Vagina (tissue), 2 donors: Measurements from ENCODE around the gene NPAS3. TPM values are rescaled to one million over a fixed set of nuclear protein-coding genes. Genes with fewer than 3 reads are reported as not detected.

Source experiments
- DNase-seq, 2 donors: peaks; one replicate each; pipeline ENCODE4 v3.0.0-alpha.2; 2017; ENCODE audit errors: extremely low spot score in 2 of 2
- H3K27ac ChIP-seq: fragments of 200-600 bp; sonication (generic); one replicate; pipeline ENCODE4 v1.5.1; 2019
- H3K27me3 ChIP-seq: fragments of 200-600 bp; sonication (generic); one replicate; pipeline ENCODE4 v1.5.1; 2019
- H3K36me3 ChIP-seq, 2 donors: fragments of 200-600 bp; sonication (generic); one replicate each; pipeline ENCODE4 v1.5.1; 2017 to 2019
- H3K4me1 ChIP-seq: fragments of 200-600 bp; sonication (generic); one replicate; pipeline ENCODE4 v1.5.1; 2019
- H3K4me3 ChIP-seq, 2 donors: fragments of 200-600 bp; sonication (generic); 1 replicate in 1 of 2; 2 replicates in 1 of 2; pipeline ENCODE4 v1.5.1; 2016 to 2019
- H3K9me3 ChIP-seq: fragments of 200-600 bp; sonication (generic); one replicate; pipeline ENCODE4 v1.5.1; 2019
- POLR2A ChIP-seq, 2 donors: fragments of 450-650 bp; IDR thresholded peaks; one replicate each; pipeline ENCODE4 v1.6.1; 2017; ENCODE audit warnings: antibody characterized with exemption in 2 of 2, mild to moderate bottlenecking in 2 of 2, moderate library complexity in 2 of 2
- POLR2AphosphoS5 ChIP-seq, 2 donors: sonication (generic); formaldehyde crosslinking; IDR thresholded peaks; one replicate each; pipeline ENCODE4 v1.9.0; 2017; ENCODE audit warnings: antibody characterized with exemption in 2 of 2, mild to moderate bottlenecking in 2 of 2, low read depth in 1 of 2; ENCODE audit not compliant: insufficient read depth in 1 of 2
- intact Hi-C: fragments of 100-400 bp; cut with DNase I; formaldehyde crosslinking; loops from one replicate; pipeline ENCODE4 v1.15.1; 2023
- total RNA-seq: library from RNA; depleted of rRNA; stranded (reverse); fragments of >200 nt; gene quantifications from one replicate; pipeline ENCODE4 v1.2.3, GENCODE V29; 2016
- TF ChIP-seq, protein P1 (sequence below), 3 experiments: fragments of 450-650 bp in 2 of 3; fragments of 200-600 bp in 1 of 3; sonication (generic) in 1 of 3; IDR thresholded peaks; one replicate each; pipeline ENCODE4 v1.5.1; 2017 to 2019; ENCODE audit warnings: antibody characterized with exemption in 3 of 3, mild to moderate bottlenecking in 2 of 3, moderate library complexity in 2 of 3

The NPAS3 gene
- total RNA-seq, 1 donor from 2014 or later = 1.2 TPM

DNA sequence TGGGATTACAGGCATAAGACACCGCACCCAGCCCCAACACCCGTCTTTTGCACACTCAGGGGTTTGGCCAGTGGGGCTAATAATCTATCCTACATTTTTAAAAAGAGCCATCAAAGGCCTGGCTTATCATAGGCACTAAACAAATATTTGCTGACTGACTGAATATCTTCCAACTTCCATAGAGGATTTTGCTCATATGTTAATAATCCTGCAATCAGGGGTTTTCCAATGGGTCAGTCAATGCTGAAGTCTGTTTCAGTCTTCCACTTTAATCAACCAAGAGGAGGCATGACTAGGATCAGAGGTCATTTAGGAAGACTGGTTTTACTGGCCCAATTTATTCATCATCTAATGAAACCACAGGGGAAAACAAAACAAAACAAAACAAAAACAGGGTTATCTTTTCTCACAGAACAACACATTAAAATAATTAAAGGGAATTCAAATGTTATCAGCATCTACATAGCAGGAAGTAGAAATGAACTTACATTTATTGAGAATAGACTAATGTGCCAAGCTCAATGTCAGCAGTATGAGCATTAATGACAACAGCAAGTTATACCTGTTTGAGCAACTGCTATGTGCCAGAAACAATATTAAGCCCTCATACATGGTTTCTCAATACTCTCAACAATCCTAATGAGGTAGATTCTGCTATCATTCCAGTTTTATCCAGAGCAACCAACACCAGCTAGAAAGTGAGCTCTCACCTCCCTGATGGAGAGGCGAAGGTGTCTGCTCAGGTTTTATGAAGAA lies 640.0 kb downstream of the NPAS3 start:
- H3K4me1 ChIP-seq = no peaks in the 10 kb centered on the region
- DNase-seq = no peak
- no peaks in the 10 kb centered on the region for H3K36me3 ChIP-seq
- no peaks in the 10 kb centered on the region for H3K27me3 ChIP-seq
- H3K9me3 ChIP-seq = no peaks in the 10 kb centered on the region
- intact Hi-C loops = no loop called here
- H3K27ac ChIP-seq = no peak overlapping the region
- no peak overlapping the region for H3K4me3 ChIP-seq
- TF ChIP-seq POLR2AphosphoS5 (IDR thresholded peaks at IDR 0.05; ENCODE audit: insufficient read depth in 1 of 2, low read depth in 1 of 2) = no peak
- TF ChIP-seq, protein P1, sequence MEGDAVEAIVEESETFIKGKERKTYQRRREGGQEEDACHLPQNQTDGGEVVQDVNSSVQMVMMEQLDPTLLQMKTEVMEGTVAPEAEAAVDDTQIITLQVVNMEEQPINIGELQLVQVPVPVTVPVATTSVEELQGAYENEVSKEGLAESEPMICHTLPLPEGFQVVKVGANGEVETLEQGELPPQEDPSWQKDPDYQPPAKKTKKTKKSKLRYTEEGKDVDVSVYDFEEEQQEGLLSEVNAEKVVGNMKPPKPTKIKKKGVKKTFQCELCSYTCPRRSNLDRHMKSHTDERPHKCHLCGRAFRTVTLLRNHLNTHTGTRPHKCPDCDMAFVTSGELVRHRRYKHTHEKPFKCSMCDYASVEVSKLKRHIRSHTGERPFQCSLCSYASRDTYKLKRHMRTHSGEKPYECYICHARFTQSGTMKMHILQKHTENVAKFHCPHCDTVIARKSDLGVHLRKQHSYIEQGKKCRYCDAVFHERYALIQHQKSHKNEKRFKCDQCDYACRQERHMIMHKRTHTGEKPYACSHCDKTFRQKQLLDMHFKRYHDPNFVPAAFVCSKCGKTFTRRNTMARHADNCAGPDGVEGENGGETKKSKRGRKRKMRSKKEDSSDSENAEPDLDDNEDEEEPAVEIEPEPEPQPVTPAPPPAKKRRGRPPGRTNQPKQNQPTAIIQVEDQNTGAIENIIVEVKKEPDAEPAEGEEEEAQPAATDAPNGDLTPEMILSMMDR (IDR thresholded peaks at IDR 0.05) = no peak
- no peak for TF ChIP-seq POLR2A (IDR thresholded peaks at IDR 0.05)

DNA sequence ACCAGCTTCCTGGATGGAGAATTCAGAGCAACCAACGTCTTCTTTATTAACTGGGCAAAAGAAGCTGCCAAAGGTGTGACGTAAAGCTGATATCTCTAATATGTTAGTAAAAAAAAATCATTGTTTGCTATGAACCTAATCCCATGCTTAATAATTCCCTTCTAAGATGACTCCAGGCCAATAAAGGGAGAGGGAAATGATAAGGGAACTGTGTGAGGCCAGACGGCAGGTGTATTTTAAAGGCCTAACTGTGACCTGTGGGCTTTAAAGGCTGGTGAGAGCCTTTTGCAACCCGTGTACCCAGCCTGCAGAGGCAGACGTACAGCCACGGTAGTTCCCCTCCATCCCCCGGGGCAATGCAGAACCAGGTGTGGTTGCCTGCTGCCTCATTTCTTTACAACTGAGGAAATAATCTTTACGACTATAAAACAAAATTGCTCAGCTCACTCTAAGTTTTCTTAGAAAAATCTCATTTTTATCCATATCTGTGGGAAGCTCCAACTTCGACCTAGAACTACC lies 641.6 kb downstream of the NPAS3 start:
- intact Hi-C loops = no loop called here
- no peaks in the 10 kb centered on the region for H3K4me1 ChIP-seq
- H3K36me3 ChIP-seq = no peaks in the 10 kb centered on the region
- no peaks in the 10 kb centered on the region for H3K9me3 ChIP-seq
- H3K4me3 ChIP-seq = no peak overlapping the region
- no peak overlapping the region for H3K27ac ChIP-seq
- H3K27me3 ChIP-seq = no peaks in the 10 kb centered on the region
- TF ChIP-seq POLR2A (IDR thresholded peaks at IDR 0.05) (no peak), POLR2AphosphoS5 (IDR thresholded peaks at IDR 0.05; ENCODE audit: insufficient read depth in 1 of 2, low read depth in 1 of 2) (no peak)
- TF ChIP-seq, protein P1 (IDR thresholded peaks at IDR 0.05) = no peak
- no peak for DNase-seq

DNA sequence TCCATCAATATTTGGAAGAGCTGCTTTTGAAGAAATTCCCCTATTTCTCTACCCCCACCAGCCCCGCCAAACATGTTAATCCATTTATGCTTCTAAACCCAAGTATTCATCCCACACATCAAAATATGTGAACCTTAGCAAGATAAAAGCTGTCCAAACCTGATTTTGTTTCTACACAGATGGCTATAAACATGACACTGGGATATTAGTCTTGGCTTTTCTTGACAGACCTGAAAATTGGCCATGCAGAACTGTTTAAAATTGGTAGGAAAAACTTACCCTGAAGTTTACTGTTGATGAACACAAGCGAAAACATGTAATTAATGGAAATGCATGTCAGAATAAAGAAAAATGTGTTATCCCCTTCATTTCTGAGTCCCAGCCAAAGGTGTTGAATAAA lies 642.2 kb downstream of the NPAS3 start:
- Histone ChIP-seq H3K4me3 (no peak overlapping the region), H3K27ac (no peak overlapping the region), H3K4me1 (no peaks in the 10 kb centered on the region), H3K36me3 (no peaks in the 10 kb centered on the region), H3K27me3 (no peaks in the 10 kb centered on the region), H3K9me3 (no peaks in the 10 kb centered on the region)
- intact Hi-C loops = no loop called here
- no peak for DNase-seq
- TF ChIP-seq, protein P1 (IDR thresholded peaks at IDR 0.05) = no peak
- TF ChIP-seq POLR2AphosphoS5 (IDR thresholded peaks at IDR 0.05; ENCODE audit: insufficient read depth in 1 of 2, low read depth in 1 of 2) (no peak), POLR2A (IDR thresholded peaks at IDR 0.05) (no peak)

DNA sequence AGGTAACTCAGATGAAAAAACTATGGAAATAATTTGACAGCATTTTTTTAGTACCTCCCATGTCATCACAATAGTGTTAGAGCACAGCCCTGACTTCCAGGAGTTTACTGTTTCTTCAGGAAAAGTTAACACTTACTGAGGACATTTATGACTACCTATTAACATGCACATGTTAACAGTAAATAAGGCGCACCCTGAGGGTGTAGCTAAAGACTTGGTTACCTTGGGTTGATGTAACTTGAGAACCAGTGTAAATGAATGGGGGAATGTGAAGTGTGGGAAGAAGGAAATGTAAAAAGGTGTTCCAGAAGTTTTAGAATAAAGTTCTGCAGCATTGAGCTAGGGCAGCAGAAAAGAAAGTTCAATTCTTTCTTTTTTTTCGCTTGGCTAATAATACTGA lies 646.0 kb downstream of the NPAS3 start:
- H3K4me1 ChIP-seq = no peaks in the 10 kb centered on the region
- H3K36me3 ChIP-seq = no peaks in the 10 kb centered on the region
- no peak for DNase-seq
- H3K9me3 ChIP-seq = no peaks in the 10 kb centered on the region
- TF ChIP-seq POLR2AphosphoS5 (IDR thresholded peaks at IDR 0.05; ENCODE audit: insufficient read depth in 1 of 2, low read depth in 1 of 2) = no peak
- TF ChIP-seq, protein P1 (IDR thresholded peaks at IDR 0.05) = no peak
- no peak for TF ChIP-seq POLR2A (IDR thresholded peaks at IDR 0.05)
- intact Hi-C loops = no loop called here
- no peaks in the 10 kb centered on the region for H3K27me3 ChIP-seq
- no peak overlapping the region for H3K4me3 ChIP-seq
- H3K27ac ChIP-seq = no peak overlapping the region

DNA sequence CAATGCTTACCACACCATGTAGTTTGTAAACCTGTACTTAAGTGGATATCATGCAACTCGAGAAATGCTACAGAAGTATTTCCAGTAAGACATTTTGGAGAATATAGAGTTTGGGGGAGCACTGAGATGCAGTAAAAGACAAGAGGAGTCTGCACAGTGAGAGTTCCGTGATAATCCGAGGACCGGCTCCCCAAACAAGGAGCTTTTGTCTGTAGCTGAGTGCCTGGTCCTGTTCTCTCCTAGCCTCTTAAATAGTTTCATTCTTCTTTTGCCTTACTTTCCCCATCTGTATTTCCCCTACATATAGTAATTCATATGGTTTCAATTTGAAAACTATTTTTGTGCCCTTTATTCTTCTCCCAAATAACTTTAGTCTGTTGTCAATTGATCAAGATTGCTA lies 648.1 kb downstream of the NPAS3 start:
- no peak overlapping the region for H3K4me3 ChIP-seq
- H3K36me3 ChIP-seq = no peaks in the 10 kb centered on the region
- no peaks in the 10 kb centered on the region for H3K27me3 ChIP-seq
- H3K9me3 ChIP-seq = no peaks in the 10 kb centered on the region
- DNase-seq = no peak
- no peaks in the 10 kb centered on the region for H3K4me1 ChIP-seq
- H3K27ac ChIP-seq = no peak overlapping the region
- intact Hi-C loops = no loop called here
- TF ChIP-seq POLR2AphosphoS5 (IDR thresholded peaks at IDR 0.05; ENCODE audit: insufficient read depth in 1 of 2, low read depth in 1 of 2) (no peak), POLR2A (IDR thresholded peaks at IDR 0.05) (no peak)
- TF ChIP-seq, protein P1 (IDR thresholded peaks at IDR 0.05) = no peak
